WTC11 (cell line): ENCODE measurements around the gene OSBPL6.

ENCODE experiments used
- AFF4 ChIP-seq: sonication (generic); formaldehyde crosslinking; IDR thresholded peaks from 2 replicates; pipeline ENCODE4 v1.8.1; 2023; ENCODE audit warnings: mild to moderate bottlenecking, missing genetic modification reagents, borderline replicate concordance
- CTCF ChIP-seq: fragments of 200-600 bp; IDR thresholded peaks from 2 replicates; pipeline ENCODE4 v1.8.0; 2022; ENCODE audit warnings: antibody characterized with exemption
- ESRRA ChIP-seq: sonication (generic); formaldehyde crosslinking; IDR thresholded peaks from 2 replicates; pipeline ENCODE4 v1.8.1; 2022; ENCODE audit warnings: mild to moderate bottlenecking, missing genetic modification reagents, borderline replicate concordance
- FOXJ3 ChIP-seq: sonication (generic); formaldehyde crosslinking; IDR thresholded peaks from 2 replicates; pipeline ENCODE4 v1.9.0; 2021; ENCODE audit warnings: missing genetic modification reagents, mild to moderate bottlenecking, borderline replicate concordance
- PRRX2 ChIP-seq: fragments of 250-450 bp; sonication (Bioruptor Pico); IDR thresholded peaks from 2 replicates; pipeline ENCODE4 v1.8.0; 2021; ENCODE audit warnings: mild to moderate bottlenecking

GRCh38 chr2:178315078-178315477 lies 120.8 kb downstream of the OSBPL6 start:
- TF ChIP-seq CTCF (no peak), FOXJ3 (no peak), ESRRA (no peak), AFF4 (CRISPR knock-in tag) (no peak), PRRX2 (CRISPR knock-in tag) (no peak)
